Skeletal muscle tissue (tissue), 4 donors: ENCODE data around the gene WNT7A. TPM values are rescaled to one million over a fixed set of nuclear protein-coding genes. Genes with fewer than 3 reads are reported as not detected.

Experiments used
- H3K27ac ChIP-seq: one replicate; pipeline ENCODE4 v1.7.0; 2013; ENCODE audit warnings: mild to moderate bottlenecking, low read depth, low read length, inconsistent platforms
- H3K27me3 ChIP-seq, 3 donors: one replicate each; pipeline ENCODE4 v1.7.0; 2013; ENCODE audit warnings: low read length in 3 of 3; ENCODE audit not compliant: control insufficient read depth in 3 of 3, insufficient read depth in 3 of 3
- H3K36me3 ChIP-seq, 3 donors: one replicate each; pipeline ENCODE4 v1.7.0; 2013; ENCODE audit warnings: low read length in 3 of 3; ENCODE audit not compliant: control insufficient read depth in 3 of 3, insufficient read depth in 3 of 3
- H3K4me1 ChIP-seq, 3 donors: one replicate each; pipeline ENCODE4 v1.7.0; 2013; ENCODE audit warnings: low read length in 3 of 3, mild to moderate bottlenecking in 3 of 3; ENCODE audit not compliant: control insufficient read depth in 3 of 3, insufficient read depth in 3 of 3
- H3K4me3 ChIP-seq, 3 donors: one replicate each; pipeline ENCODE4 v1.7.0; 2013; ENCODE audit warnings: low read length in 3 of 3
- H3K9ac ChIP-seq, 3 donors: one replicate each; pipeline ENCODE4 v1.7.0; 2013; ENCODE audit warnings: low read length in 3 of 3, mild to moderate bottlenecking in 3 of 3, moderate library complexity in 2 of 3, low read depth in 1 of 3
- H3K9me3 ChIP-seq, 3 donors: one replicate each; pipeline ENCODE4 v1.7.0; 2013; ENCODE audit warnings: low read length in 3 of 3; ENCODE audit not compliant: control insufficient read depth in 3 of 3
- total RNA-seq: library from RNA; depleted of rRNA; stranded (reverse); fragments of >200 nt; gene quantifications from one replicate; pipeline ENCODE4 v1.2.3, GENCODE V29; 2014
- donor health status: Osteomylitis.

WNT7A gene
- total RNA-seq, 1 donor from 2014 or later: not detected

- Histone ChIP-seq H3K27ac (no peak overlapping the region), H3K4me1 (no peaks in the 10 kb centered on the region), H3K9me3 (peaks cover 0 to 5% (median 4%) of the 10 kb centered on the region in 3 donors), H3K9ac (no peak overlapping the region), H3K4me3 (no peak overlapping the region), H3K27me3 (peaks cover 28 to 34% (median 32%) of the 10 kb centered on the region in 3 donors), H3K36me3 (no peaks in the 10 kb centered on the region)
Observed at GRCh38 chr3:13868844-13869724, 10.8 kb downstream of the WNT7A start.

DNA sequence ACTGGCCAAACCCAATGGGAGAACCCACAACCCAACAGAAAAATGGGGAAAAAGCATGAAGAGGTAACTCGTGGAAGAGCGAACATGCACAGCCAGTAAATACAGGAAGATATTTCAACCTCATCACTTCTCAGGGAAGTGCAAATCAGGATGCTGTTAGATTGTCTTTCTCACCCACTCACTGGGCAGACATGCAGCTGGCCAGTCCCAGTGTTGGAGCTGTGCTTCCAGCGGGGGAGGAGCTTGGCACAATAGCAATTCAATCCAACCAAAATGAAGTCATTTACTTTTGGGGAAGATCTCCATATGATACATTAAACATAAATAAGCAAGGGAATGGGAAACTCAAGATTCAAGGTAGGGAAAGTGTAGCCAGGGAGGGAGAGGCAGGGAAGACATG lies 12.1 kb downstream of the WNT7A start:
- Histone ChIP-seq H3K9ac (no peak overlapping the region), H3K4me3 (no peak overlapping the region)

GRCh38 chr3:13866041-13866965 lies 13.6 kb downstream of the WNT7A start:
- Histone ChIP-seq H3K9ac (no peak overlapping the region), H3K4me1 (no peaks in the 10 kb centered on the region), H3K27me3 (peaks cover 27 to 48% (median 47%) of the 10 kb centered on the region in 3 donors), H3K36me3 (no peaks in the 10 kb centered on the region), H3K27ac (no peak overlapping the region), H3K4me3 (no peak overlapping the region), H3K9me3 (peaks cover 0 to 5% (median 4%) of the 10 kb centered on the region in 3 donors)

More for the DNA sequence above, 12.1 kb downstream of the WNT7A start:
- Histone ChIP-seq H3K36me3 (no peaks in the 10 kb centered on the region), H3K27me3 (peaks cover 27 to 45% (median 34%) of the 10 kb centered on the region in 3 donors), H3K4me1 (no peaks in the 10 kb centered on the region), H3K27ac (no peak overlapping the region), H3K9me3 (peaks cover 0 to 5% (median 4%) of the 10 kb centered on the region in 3 donors)

DNA sequence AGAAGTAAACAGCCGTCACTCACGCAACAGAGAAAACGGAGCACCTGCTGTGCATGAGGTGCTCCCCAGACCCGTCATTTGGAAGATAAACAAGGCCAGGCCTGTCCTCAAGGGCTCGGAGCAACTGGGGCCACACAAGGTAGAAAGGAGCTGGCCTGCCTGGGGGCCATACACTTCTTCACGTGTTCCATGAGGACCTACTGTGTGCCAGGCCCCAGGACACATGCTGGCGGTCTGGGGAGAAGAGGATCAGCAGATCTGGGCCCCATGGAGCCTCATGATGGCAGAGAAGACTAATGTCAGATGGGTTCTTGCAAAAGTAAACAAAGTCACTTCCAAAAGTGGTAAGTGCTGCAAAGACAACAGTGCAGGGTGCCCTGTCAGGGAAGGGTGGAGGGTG lies 14.3 kb downstream of the WNT7A start:
- no peak overlapping the region for H3K9ac ChIP-seq
- H3K27me3 ChIP-seq: peaks cover 32 to 52% (median 52%) of the 10 kb centered on the region in 3 donors
- peaks cover 0 to under 1% (median 0%) of the 10 kb centered on the region in 3 donors for H3K9me3 ChIP-seq
- no peak overlapping the region for H3K27ac ChIP-seq
- no peaks in the 10 kb centered on the region for H3K36me3 ChIP-seq
- H3K4me3 ChIP-seq: no peak overlapping the region
- H3K4me1 ChIP-seq: no peaks in the 10 kb centered on the region

DNA sequence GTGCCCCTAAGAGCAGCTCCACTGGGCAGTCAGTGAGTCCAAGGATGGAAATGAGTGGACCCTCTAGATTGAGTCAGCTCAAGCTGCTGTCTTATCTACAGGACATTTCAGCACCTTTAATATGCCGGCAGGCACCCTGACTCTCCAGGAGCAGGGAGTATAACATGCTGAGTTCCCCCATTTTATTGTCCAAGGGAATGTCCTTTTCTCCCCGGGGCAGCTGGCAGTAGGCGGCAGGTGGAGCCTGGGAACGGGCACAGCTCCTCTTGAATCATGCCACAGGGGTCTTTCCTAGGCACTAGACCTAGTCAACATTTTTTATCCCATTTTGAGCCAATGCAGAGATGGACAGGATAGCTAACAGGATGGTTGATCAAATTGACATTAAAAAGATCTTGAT lies 14.8 kb downstream of the WNT7A start:
- Histone ChIP-seq H3K27ac (no peak overlapping the region), H3K4me3 (no peak overlapping the region), H3K4me1 (no peaks in the 10 kb centered on the region), H3K27me3 (peaks cover 35 to 57% (median 57%) of the 10 kb centered on the region in 3 donors), H3K9me3 (no peaks in the 10 kb centered on the region), H3K9ac (no peak overlapping the region), H3K36me3 (no peaks in the 10 kb centered on the region)

DNA sequence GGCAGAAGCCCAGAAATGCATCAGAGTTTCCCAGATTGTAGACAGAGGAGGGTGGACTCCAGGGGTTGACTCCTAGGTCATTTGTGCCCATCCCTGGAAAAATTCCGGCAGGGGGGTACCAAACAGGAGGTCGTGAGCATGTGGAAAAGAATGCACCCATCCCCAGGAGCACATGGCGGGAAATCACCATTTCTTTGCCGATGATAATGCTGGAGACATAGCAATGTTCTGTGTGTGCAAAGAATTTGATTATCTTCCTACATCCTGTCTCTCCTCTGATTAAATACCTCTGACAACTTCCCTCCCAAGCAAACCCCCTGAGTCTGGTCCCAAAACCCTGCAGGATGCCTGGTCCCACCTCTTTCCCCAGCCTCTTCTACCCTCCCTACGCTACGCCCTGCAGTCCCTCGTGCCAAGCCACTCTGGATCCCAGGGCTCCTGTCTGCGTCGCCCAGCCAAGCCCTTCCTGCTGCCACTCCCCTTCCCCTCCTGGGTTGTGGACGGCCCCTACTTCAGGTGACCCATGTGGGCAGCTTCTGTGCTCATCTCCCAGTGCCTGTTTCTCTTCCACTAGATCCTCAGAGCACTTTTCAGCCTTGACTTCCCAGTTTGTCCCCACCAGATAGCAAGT lies 15.8 kb downstream of the WNT7A start:
- no peak overlapping the region for H3K27ac ChIP-seq
- no peak overlapping the region for H3K9ac ChIP-seq
- no peaks in the 10 kb centered on the region for H3K4me1 ChIP-seq
- no peaks in the 10 kb centered on the region for H3K9me3 ChIP-seq
- H3K36me3 ChIP-seq: no peaks in the 10 kb centered on the region
- H3K4me3 ChIP-seq: no peak overlapping the region
- H3K27me3 ChIP-seq: peaks cover 41 to 65% (median 64%) of the 10 kb centered on the region in 3 donors

DNA sequence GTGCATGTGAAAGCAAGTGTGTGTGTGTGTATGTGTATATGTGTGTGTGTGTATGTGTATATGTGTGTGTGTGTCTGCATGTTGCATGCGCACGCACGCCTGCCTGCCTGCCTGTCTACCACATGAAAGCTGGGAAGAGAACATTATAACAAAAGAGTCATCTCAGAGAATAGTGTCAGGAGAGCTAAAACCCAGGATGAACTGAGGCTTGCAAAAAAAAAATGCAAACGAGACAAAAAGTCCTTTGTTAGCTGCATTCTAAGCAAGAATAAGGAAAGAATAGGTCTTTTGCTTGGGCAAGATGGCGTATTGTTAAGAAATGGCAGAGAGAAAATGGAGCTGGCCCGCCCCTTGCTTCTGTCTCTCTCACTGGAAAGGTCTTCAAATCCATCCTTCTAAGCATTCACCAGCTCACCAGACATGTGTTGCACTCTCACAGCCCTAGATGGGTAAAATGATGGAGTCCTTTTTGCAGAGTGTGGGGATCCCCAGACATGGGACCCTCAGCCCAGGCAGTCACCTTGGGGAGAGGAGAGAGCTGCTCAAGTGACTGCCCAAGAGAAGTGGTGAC lies 16.4 kb downstream of the WNT7A start:
- H3K27ac ChIP-seq: no peak overlapping the region
- H3K9ac ChIP-seq: no peak overlapping the region
- no peaks in the 10 kb centered on the region for H3K4me1 ChIP-seq
- H3K27me3 ChIP-seq: peaks cover 47 to 71% (median 70%) of the 10 kb centered on the region in 3 donors
- no peaks in the 10 kb centered on the region for H3K9me3 ChIP-seq
- no peaks in the 10 kb centered on the region for H3K36me3 ChIP-seq
- no peak overlapping the region for H3K4me3 ChIP-seq

GRCh38 chr3:13861461-13861860 lies 18.4 kb downstream of the WNT7A start:
- Histone ChIP-seq H3K4me1 (no peaks in the 10 kb centered on the region), H3K27me3 (peaks cover 53 to 78% (median 71%) of the 10 kb centered on the region in 3 donors)

DNA sequence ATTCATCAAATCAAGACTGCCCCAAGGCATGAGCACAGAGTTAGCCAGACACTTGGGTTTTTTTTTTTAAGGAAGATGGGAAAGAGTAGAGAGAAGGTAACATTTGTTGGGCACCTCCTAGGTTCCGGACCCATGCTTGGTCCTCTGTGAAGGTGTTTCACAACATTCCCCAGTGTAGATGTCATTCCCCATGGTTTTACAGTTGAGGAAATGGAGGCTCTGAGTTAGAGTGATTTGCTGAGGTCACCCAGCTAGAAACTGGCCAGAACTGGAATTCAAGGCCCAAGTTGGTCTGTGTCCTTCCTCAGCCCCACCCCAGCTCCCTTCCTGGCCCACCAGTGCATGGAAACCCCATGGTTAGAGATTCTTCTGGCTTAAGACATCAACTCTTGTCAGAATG lies 19.9 kb downstream of the WNT7A start:
- Histone ChIP-seq H3K9ac (no peak overlapping the region), H3K36me3 (no peaks in the 10 kb centered on the region), H3K9me3 (no peaks in the 10 kb centered on the region), H3K4me1 (no peaks in the 10 kb centered on the region), H3K4me3 (no peak overlapping the region), H3K27ac (no peak overlapping the region), H3K27me3 (peaks cover 48 to 81% (median 69%) of the 10 kb centered on the region in 3 donors)

More at GRCh38 chr3:13861461-13861860, 18.4 kb downstream of the WNT7A start:
- Histone ChIP-seq H3K36me3 (no peaks in the 10 kb centered on the region), H3K4me3 (no peak overlapping the region), H3K9me3 (no peaks in the 10 kb centered on the region), H3K9ac (no peak overlapping the region), H3K27ac (no peak overlapping the region)
